D721Med (cell line): ENCODE results near the gene CCDC158.

Experiments used
- DNase-seq: peaks from one replicate; pipeline ENCODE4 v3.0.0; 2011; ENCODE audit warnings: low spot score; ENCODE audit not compliant: insufficient read length
- FAIRE-seq: peaks from 2 replicates; lab custom pipeline; 2011; peaks lifted over from hg19 to GRCh38; lab: Jason Lieb, UNC
- CTCF ChIP-seq: IDR thresholded peaks from 2 replicates; pipeline ENCODE4 v1.5.1; 2012; ENCODE audit warnings: mild to moderate bottlenecking, control low read depth; ENCODE audit not compliant: insufficient read depth; ENCODE audit errors: missing control alignments

Gene CCDC158

GRCh38 chr4:76275486-76276124 is 145.3 kb downstream of the CCDC158 start:
- FAIRE-seq (no peak), DNase-seq (no peak)
- TF ChIP-seq CTCF: no peak

- no peak for TF ChIP-seq CTCF
- FAIRE-seq: no peak
- DNase-seq: no peak
Measured at GRCh38 chr4:76272999-76273398, 147.9 kb downstream of the CCDC158 start.

GRCh38 chr4:76272582-76272981 is 148.4 kb downstream of the CCDC158 start:
- TF ChIP-seq CTCF: no peak
- DNase-seq: no peak
- FAIRE-seq: no peak

- FAIRE-seq (no peak), DNase-seq (no peak)
- no peak for TF ChIP-seq CTCF
Measured at GRCh38 chr4:76272073-76272472, 148.9 kb downstream of the CCDC158 start.

- no peak for DNase-seq
- TF ChIP-seq CTCF: no peak
- no peak for FAIRE-seq
Measured at GRCh38 chr4:76271248-76271647, 149.7 kb downstream of the CCDC158 start.

- no peak for TF ChIP-seq CTCF
- no peak for FAIRE-seq
- no peak for DNase-seq
Measured at GRCh38 chr4:76270244-76271175, 150.4 kb downstream of the CCDC158 start.

- no peak for TF ChIP-seq CTCF
- DNase-seq (no peak), FAIRE-seq (no peak)
Measured at GRCh38 chr4:76267811-76268210, 153.1 kb downstream of the CCDC158 start.
